Measurements from ENCODE around the gene CLCN2. TPM values are rescaled to one million over a fixed set of nuclear protein-coding genes. Genes with fewer than 3 reads are reported as not detected.

The CLCN2 gene
- total RNA-seq, 4 donors from 2014 or later = 1.8 to 3.4 (median 2.7) TPM

DNA sequence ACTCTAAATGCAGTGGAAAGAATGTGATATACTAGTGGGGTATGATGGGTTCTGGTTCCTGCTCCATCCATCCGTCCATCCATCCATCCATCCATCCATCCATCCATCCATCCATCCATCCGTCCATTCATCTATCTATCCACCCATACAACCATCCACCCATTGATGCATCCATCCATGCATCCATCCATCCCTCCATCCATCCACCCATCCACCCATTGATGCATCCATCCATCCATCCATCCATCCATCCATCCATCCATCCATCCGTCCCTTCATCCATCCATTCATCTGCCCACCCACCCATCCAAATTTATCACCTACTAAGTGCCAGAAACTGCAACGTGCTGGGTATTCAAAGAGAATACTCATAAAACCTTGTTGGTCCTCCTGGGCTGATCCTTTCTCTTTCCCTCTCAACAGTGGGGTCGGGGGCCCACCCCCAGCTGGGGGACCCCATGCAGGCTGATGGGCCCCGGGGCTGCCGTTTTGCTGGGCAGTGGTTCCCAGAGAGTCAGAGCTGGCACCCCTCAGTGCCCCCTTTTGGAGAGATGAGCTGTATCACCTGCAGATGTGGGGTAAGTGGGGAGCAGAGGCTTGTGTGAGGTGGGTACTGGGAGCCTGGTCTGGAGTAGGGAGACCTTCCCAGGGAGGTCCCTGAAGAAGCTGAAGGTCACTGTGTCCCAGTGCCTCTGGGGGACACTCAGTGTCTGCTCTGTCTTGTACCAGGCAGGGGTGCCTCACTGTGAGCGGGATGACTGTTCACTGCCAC is 26.9 kb upstream of the CLCN2 start:
- 90% methylated on average over 8 of the region's 8 CpGs for WGBS
- intact Hi-C loops (cut with DNase I) = no loop called here
- no peak for DNase-seq (ENCODE audit: extremely low spot score)

GRCh38 chr3:184387174-184387714 is 25.8 kb upstream of the CLCN2 start:
- no peak for DNase-seq (ENCODE audit: extremely low spot score)
- Histone ChIP-seq H3K9me3 (no peaks in the 10 kb centered on the region), H3K4me1 (no peaks in the 10 kb centered on the region), H3K27me3 (peaks cover 0 to 24% (median 0%) of the 10 kb centered on the region in 4 donors), H3K27ac (replicated peaks in 1 of 4) (no peak overlapping the region), H3K4me3 (no peak overlapping the region), H3K36me3 (peaks cover 0 to 30% (median 10%) of the 10 kb centered on the region in 4 donors)
- TF ChIP-seq POLR2A (IDR thresholded peaks at IDR 0.05; ENCODE audit: low read depth) (no peak), CTCF (IDR thresholded peaks at IDR 0.05) (no peak), EP300 (IDR thresholded peaks at IDR 0.05) (no peak), POLR2AphosphoS5 (IDR thresholded peaks at IDR 0.05) (no peak)
- intact Hi-C loops (cut with DNase I) = no loop called here
- WGBS = 91% methylated on average over 7 of the region's 12 CpGs

More for the DNA sequence above, 26.9 kb upstream of the CLCN2 start:
- Histone ChIP-seq H3K9me3 (no peaks in the 10 kb centered on the region), H3K27ac (replicated peaks in 1 of 4) (no peak overlapping the region), H3K27me3 (peaks cover 0 to 17% (median 0%) of the 10 kb centered on the region in 4 donors), H3K36me3 (peaks cover 0 to 30% (median 10%) of the 10 kb centered on the region in 4 donors), H3K4me1 (no peaks in the 10 kb centered on the region), H3K4me3 (no peak overlapping the region)
- no peak for TF ChIP-seq POLR2AphosphoS5 (IDR thresholded peaks at IDR 0.05)
- no peak for TF ChIP-seq EP300 (IDR thresholded peaks at IDR 0.05)
- TF ChIP-seq CTCF (IDR thresholded peaks at IDR 0.05) = no peak
- no peak for TF ChIP-seq POLR2A (IDR thresholded peaks at IDR 0.05; ENCODE audit: low read depth)

DNA sequence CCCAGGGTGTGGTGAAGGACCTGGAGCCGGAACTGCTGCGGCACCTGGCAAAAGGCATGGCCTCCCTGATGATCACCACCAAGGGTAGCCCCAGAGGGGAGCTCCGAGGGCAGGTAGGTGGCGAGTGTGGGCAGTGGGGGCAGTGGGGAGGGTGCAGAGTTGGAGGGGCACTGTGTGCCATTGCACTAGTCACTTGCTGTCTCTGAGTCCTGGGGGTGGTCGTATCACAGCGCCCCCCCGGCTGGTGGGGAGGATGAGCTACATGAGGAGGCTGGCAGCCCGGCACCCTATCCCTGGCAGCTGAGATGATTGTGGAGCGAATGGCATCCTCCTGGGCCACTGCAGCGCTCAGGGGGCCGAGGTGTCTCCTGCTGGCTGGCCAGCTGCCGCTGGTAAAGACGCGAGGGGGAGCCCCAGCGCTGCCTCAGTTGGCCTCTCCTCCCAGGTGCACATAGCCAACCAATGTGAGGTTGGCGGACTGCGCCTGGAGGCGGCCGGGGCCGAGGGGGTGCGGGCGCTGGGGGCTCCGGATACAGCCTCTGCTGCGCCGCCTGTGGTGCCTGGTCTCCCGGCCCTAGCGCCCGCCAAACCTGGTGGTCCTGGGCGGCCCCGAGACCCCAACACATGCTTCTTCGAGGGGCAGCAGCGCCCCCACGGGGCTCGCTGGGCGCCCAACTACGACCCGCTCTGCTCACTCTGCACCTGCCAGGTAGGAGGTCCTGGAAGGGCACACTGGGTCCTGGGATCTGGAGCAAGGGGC is 24.8 kb upstream of the CLCN2 start:
- peaks cover 0 to 34% (median 3%) of the 10 kb centered on the region in 4 donors for H3K27me3 ChIP-seq
- H3K4me3 ChIP-seq = no peak overlapping the region
- H3K36me3 ChIP-seq = peaks cover 0 to 30% (median 10%) of the 10 kb centered on the region in 4 donors
- DNase-seq (ENCODE audit: extremely low spot score) = no peak
- H3K9me3 ChIP-seq = no peaks in the 10 kb centered on the region
- H3K4me1 ChIP-seq = peaks cover 3 to 9% (median 7%) of the 10 kb centered on the region in 4 donors
- TF ChIP-seq POLR2AphosphoS5 (IDR thresholded peaks at IDR 0.05) (no peak), CTCF (IDR thresholded peaks at IDR 0.05) (no peak), EP300 (IDR thresholded peaks at IDR 0.05) (no peak), POLR2A (IDR thresholded peaks at IDR 0.05; ENCODE audit: low read depth) (no peak)
- H3K27ac ChIP-seq (replicated peaks in 1 of 4) = no peak overlapping the region
- intact Hi-C loops (cut with DNase I) = no loop called here
- 68% methylated on average over 24 of the region's 37 CpGs for WGBS

- 90% methylated on average over 5 of the region's 8 CpGs for WGBS
- Histone ChIP-seq H3K27me3 (peaks cover 0 to 46% (median 6%) of the 10 kb centered on the region in 4 donors), H3K4me3 (no peak overlapping the region), H3K36me3 (peaks cover 0 to 30% (median 10%) of the 10 kb centered on the region in 4 donors), H3K27ac (replicated peaks in 1 of 4) (no peak overlapping the region), H3K4me1 (peaks cover 11 to 19% (median 17%) of the 10 kb centered on the region in 4 donors), H3K9me3 (no peaks in the 10 kb centered on the region)
- no peak for DNase-seq (ENCODE audit: extremely low spot score)
- TF ChIP-seq CTCF (IDR thresholded peaks at IDR 0.05) (no peak), EP300 (IDR thresholded peaks at IDR 0.05) (no peak), POLR2AphosphoS5 (IDR thresholded peaks at IDR 0.05) (no peak), POLR2A (IDR thresholded peaks at IDR 0.05; ENCODE audit: low read depth) (no peak)
- intact Hi-C loops (cut with DNase I) = no loop called here
Observed at GRCh38 chr3:184384856-184385422, 23.5 kb upstream of the CLCN2 start.

Measured in esophagus muscularis mucosa (tissue), 4 donors.